HG03025 (cell line): ENCODE measurements around the gene LMX1B.

ENCODE experiments used
- ATAC-seq: cut with Tn5 transposase; IDR thresholded peaks from one replicate; pipeline ENCODE4 v1.9.1; 2021; ENCODE audit warnings: mild to moderate bottlenecking, moderate library complexity; ENCODE audit not compliant: unreplicated experiment, low FRiP score

The LMX1B gene

GRCh38 chr9:126604059-126605055 lies 9.4 kb upstream of the LMX1B start:
- no peak for ATAC-seq

DNA sequence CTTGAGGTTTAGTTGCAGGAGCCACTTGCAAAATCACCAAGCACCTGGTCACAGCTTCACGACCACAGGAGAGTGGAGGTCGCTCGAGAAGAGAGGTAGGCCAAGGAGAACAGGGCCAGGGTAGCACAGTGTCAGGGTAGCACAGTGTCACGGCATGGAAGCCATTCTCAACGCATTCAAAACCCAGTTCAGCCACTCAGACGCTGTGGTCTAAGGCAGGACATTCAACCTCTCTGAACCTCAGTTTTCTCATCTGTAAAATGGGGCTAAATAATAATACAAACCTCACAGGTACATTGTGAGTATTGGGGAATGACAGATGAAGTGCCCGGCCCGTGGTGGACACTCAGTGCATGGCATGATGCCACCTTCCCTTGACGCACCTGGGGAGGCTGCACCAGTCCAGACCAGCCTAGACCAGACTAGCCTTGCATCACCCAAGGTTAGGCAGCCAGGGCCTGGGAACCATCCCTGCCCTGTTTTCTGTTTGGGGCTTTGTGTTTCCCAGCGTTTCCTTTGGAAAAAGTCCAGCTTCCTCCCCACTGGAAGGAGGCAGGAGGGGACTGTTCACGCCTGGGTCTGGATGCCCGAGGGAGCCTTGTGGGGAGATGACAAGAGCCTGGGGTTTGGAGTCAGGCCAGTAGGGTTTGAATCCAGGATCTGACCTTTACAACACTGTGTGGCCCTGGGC lies 7.8 kb upstream of the LMX1B start:
- no peak for ATAC-seq

- no peak for ATAC-seq
These were observed 7.3 kb upstream of the LMX1B start for GRCh38 chr9:126606483-126606870.

DNA sequence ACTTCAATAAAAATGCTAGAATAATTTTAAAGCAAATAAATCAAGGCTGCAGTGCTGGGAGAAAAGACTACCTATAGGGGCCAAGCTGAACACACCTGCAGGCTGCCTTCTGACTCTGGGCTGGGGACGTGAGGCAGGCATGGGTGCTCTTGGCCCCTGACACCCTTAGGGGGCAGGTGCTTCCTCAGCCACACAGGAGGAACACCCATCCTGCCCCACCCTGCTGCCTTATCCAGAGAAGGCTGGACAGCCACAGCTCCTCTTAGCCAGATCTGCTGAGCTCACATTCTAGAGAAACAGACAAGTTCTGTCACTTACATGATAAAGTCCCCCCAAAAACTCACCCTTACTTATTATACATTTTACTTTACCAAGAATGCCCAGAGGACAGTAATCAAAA lies 6.6 kb upstream of the LMX1B start:
- ATAC-seq = no peak

- no peak for ATAC-seq
These were observed 6.0 kb upstream of the LMX1B start for GRCh38 chr9:126607731-126608130.

DNA sequence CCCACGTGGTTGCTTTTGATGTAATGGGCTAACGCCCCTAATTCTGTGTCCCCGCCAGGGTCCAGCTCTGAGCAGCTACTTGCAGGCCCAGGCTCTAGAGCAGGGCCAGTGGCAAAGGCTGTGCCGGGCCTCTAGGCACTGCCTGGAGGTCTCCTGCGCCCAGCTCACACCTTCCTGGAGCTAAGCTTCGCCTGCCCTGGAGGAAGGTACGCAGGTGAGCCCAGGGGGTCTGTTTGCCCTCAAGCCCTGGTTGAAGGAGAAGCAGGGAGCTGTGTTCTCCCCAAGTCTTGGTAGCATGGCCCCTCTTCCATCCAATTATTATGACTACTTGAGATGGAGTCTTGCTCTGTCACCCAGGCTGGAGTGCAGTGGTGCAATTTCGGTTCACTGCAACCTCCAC lies 5.2 kb upstream of the LMX1B start:
- ATAC-seq = no peak

DNA sequence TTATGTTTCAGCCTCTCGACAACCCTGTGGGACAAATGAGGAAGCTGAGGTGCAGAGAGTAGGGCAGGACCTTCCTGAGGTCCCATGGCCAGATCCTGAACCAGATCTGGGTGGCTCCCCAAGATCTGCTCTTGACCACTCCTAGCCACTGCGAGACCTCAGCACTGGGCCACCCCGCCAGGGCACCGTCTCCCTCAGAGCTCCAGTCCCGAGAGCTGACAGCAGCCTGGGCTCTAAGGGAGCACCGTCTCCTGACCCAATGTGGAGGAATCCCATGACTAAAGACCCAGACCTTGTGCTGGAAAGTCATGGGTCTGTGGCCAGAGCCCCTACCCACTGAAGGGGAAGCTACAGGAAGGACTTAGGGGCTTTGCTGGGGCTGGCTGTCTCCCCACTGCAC lies 4.5 kb upstream of the LMX1B start:
- ATAC-seq = no peak

GRCh38 chr9:126609711-126610388 lies 3.9 kb upstream of the LMX1B start:
- ATAC-seq = no peak

- no peak for ATAC-seq
These were observed 2.5 kb upstream of the LMX1B start for GRCh38 chr9:126611193-126611591.

DNA sequence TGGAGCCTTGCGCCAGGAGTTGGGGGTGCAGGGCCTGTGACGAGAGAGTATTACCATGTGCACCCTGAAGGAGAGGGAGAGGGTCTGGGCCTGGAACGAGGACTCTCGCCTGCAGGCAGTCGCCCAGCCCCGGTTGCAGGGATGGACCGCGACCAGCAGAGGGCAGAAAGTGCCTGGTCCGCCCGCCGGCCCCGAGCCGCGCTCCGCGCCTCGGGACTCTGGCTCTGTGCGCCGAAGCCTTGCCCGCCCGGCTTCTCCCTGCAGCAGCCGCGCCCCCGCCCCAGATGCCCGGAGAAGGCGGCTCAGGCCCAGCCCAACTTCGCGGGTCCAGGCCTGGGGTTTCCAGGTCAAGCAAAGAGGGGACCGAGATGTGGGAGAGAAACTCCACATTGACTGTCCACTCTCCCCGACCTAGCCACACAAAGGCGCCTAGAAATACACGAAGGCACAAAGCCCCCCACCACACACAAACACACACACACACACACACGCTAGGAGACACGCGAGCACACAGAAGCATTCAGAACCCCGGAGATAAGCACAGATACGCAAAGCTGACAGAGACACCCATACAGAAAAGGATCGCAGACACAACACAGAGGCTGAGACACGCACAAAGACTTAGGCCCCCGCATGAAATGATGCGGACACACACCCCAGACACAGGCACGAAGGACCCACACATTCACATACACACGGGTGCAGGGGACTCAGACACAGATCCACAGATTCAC lies 2.0 kb upstream of the LMX1B start:
- ATAC-seq = no peak

DNA sequence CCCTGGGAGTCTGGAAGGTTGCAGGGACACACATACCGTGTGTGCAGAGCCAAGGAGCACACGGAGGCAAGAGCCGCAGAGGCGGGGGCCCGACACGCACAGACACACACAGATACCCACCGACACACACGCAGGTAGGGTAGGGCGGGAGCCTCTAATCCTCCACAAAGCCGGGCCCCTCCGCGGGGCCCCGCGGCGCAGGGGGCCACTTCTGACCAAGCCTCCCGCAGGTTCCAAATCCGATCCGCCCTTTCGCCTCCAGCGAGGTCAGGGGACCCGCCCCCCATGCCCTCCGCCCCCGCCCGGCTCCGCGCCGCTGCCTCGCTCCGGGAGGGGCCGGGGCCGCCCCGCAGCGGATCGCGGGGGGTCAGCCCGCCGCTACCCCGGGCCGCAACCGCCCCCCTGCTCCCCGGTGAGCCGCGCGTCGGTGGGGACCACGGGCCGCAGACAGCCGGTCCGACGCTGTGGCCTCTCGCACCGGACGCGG lies 1.4 kb upstream of the LMX1B start:
- ATAC-seq = no peak

DNA sequence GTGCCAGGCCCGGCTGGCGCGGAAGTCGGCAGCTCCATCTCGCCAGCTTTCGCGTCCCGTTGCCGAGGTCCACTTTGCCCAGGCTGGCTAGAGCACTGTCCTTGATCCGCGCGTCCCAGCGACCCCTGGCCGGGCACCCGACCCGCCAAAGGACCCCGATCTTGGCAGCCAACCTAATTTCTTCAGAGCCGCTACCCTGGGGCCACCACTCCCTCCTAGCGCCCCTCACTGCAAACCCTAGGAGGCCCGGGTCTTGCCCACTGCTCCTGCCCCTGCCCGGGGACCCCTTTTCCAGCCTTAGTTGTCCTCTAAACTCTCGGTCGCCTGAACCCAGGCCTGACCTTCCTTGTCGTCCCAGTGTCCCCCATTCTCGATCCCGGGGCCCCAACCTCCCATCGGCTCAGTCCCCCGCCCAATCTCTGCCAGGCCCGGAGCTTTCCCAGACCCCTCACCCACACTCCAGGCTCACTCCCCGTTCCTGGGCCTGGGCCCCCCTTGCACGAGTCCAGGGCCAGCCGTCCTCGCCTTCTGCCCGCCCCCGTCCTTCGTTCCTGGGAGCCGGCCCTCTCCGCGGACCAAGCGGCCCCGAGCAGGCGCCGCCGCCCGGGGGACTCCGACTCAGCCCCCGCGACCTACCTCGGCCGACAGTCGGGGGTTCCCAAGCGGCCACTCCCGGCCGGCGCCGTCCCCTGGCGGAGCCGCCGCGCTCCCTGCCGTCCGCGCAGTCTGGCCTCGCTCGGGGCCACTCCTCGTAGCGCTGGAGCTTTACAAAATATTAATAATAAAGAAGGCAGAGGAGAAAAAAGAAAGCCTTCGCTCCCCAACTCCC lies 701 bp upstream of the LMX1B start:
- no peak for ATAC-seq

GRCh38 chr9:126614088-126614454 lies 343 bp downstream of the LMX1B start:
- ATAC-seq = no peak

- ATAC-seq = no peak
These were observed 922 bp downstream of the LMX1B start for GRCh38 chr9:126614455-126615244.

DNA sequence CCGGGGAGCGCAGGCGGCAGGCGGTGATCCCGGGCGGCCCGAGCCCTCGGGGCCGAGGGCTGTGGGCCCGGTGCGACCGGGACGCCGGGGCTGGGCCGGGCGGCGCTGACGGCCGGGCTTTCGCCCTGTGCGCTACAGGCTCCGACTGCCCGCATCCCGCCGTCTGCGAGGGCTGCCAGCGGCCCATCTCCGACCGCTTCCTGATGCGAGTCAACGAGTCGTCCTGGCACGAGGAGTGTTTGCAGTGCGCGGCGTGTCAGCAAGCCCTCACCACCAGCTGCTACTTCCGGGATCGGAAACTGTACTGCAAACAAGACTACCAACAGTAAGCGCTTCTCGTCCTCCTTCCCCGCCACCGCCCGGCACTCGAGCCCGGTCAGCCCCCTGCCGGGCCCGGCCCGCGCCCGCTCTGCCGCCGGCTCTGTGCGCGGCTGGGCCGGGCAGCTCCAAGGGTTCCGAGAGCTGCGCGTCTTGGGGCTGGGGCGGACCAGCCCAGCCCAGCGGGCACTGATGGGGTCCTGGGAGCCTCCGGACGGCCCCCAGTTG lies 1.6 kb downstream of the LMX1B start:
- ATAC-seq = no peak

DNA sequence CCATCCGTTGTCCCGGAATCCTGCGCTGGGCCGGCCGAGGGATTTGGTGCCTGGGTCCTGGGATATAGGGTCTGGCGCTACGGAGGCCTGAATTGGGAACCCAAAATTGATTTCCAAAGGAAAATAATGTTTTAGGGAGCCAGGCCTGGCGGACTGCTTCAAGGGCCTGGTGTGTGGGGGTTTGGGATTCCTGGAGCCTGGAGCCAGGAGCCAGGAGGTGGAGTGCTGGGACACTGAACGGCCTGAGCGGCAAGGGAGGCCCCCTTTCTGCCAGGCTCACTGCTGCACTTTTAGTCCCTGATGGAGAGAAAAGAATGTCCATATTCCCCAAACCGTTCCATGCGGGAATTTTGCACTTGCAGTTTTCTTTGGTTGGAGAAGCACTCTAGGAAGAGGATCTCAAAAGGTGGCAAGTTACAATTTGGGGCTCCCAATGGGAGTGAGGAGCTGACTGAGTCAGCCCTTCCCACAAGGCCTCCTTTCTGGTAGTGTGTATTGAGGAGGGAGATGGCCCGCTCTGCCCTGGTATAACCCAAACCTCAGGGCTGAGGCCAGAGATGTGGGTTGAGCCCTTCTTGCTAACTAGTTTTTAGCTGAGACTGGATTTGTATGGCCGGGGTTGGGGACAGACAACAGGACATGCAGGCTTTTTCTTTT lies 2.2 kb downstream of the LMX1B start:
- no peak for ATAC-seq

- ATAC-seq = no peak
These were observed 2.8 kb downstream of the LMX1B start for GRCh38 chr9:126616521-126616976.
